Esophagus squamous epithelium (tissue), 4 donors: ENCODE measurements around the gene PTCD3.

ENCODE experiments used
- POLR2A ChIP-seq, 4 donors: fragments of 450-650 bp; IDR thresholded peaks; one replicate each; pipeline ENCODE4 v1.6.1; 2017; ENCODE audit warnings: antibody characterized with exemption in 4 of 4, mild to moderate bottlenecking in 4 of 4, moderate library complexity in 3 of 4
- TF ChIP-seq, protein P1 (sequence below), 6 experiments: fragments of 450-650 bp in 4 of 6; fragments of 200-600 bp in 2 of 6; sonication (generic) in 2 of 6; IDR thresholded peaks; one replicate each; pipeline ENCODE4 v1.5.1; 2016 to 2019; ENCODE audit warnings: antibody characterized with exemption in 6 of 6, mild to moderate bottlenecking in 4 of 6, moderate library complexity in 4 of 6

GRCh38 chr2:86097913-86098312 is 8.1 kb upstream of the PTCD3 start:
- TF ChIP-seq, protein P1, sequence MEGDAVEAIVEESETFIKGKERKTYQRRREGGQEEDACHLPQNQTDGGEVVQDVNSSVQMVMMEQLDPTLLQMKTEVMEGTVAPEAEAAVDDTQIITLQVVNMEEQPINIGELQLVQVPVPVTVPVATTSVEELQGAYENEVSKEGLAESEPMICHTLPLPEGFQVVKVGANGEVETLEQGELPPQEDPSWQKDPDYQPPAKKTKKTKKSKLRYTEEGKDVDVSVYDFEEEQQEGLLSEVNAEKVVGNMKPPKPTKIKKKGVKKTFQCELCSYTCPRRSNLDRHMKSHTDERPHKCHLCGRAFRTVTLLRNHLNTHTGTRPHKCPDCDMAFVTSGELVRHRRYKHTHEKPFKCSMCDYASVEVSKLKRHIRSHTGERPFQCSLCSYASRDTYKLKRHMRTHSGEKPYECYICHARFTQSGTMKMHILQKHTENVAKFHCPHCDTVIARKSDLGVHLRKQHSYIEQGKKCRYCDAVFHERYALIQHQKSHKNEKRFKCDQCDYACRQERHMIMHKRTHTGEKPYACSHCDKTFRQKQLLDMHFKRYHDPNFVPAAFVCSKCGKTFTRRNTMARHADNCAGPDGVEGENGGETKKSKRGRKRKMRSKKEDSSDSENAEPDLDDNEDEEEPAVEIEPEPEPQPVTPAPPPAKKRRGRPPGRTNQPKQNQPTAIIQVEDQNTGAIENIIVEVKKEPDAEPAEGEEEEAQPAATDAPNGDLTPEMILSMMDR (IDR thresholded peaks at IDR 0.05) = no peak
- no peak for TF ChIP-seq POLR2A (IDR thresholded peaks at IDR 0.05)
